ENCODE data around the gene NIT1. TPM values are rescaled to one million over a fixed set of nuclear protein-coding genes. Genes with fewer than 3 reads are reported as not detected.

Gene NIT1
- total and polyA plus RNA-seq, 2 donors (not counting 3 experiments of a cell fraction or from before 2014, with no cell fraction given) = 20.3 to 26.5 TPM

GRCh38 chr1:161119092-161119903 lies 1.4 kb downstream of the NIT1 start:
- no peaks in the 10 kb centered on the region for H3K9me1 ChIP-seq (replicated peaks; ENCODE audit: control insufficient read depth, extremely low read depth, insufficient read depth, low read length)
- H3K79me2 ChIP-seq (ENCODE audit: control insufficient read depth, insufficient read depth, low read length) = peaks cover 41% of the 10 kb centered on the region
- H3K9ac ChIP-seq (replicated peaks; ENCODE audit: extremely low read depth, insufficient read depth, low read length) = peak overlapping the region; percentile 89
- peak overlapping the region; percentile 66 for H3K27ac ChIP-seq (ENCODE audit: insufficient read depth, low read depth, low read length)
- no peak overlapping the region for H2AFZ ChIP-seq (ENCODE audit: low read depth, low read length)
- no TSS peak for BruUV-seq (replicated peaks)
- ChIA-PET CTCF (interaction anchor here (1.1 to 1.9 kb wide), 3 partner anchors 13 to 263 kb away, joined by 3 to 4 read pairs (median 3); partner anchors contain the start of gene DEDD), POLR2A (no interaction called here)
- H4K20me1 ChIP-seq (replicated peaks; ENCODE audit: control insufficient read depth, extremely low read depth, insufficient read depth, low read length) = no peaks in the 10 kb centered on the region
- H3K9me3 ChIP-seq (replicated peaks; ENCODE audit: control insufficient read depth, insufficient read depth, low read length) = no peaks in the 10 kb centered on the region
- dilution Hi-C loops (cut with MboI; ENCODE audit: extremely low pct_ligation_motif_present, low sequenced_read_pairs) = no loop called here
- intact Hi-C loops (cut with micrococcal nuclease) = loop anchor here (1.0 to 5.0 kb wide), 3 partner anchors 34 to 193 kb away; partner anchors contain the start of genes SDHC, UFC1 and USP21
- no peaks in the 10 kb centered on the region for H3K27me3 ChIP-seq (ENCODE audit: control insufficient read depth in 2 of 2, insufficient read depth in 2 of 2, low read length in 2 of 2)
- FAIRE-seq (peak; percentile 56), DNase-seq (ENCODE audit: low read depth, low spot score) (peak; percentile 55)
- H3K4me1 ChIP-seq (ENCODE audit: control insufficient read depth, extremely low read depth, insufficient read depth, low read length) = peaks cover 30% of the 10 kb centered on the region
- peak overlapping the region in 1 of 3 experiments; percentile 65 for H3K4me3 ChIP-seq (replicated peaks in 1 of 3; ENCODE audit: insufficient read depth in 1 of 3, low read depth in 1 of 3, low read length in 3 of 3)
- H3K4me2 ChIP-seq (ENCODE audit: insufficient read depth, low read length) = peak overlapping the region; percentile 57
- H3K36me3 ChIP-seq (ENCODE audit: control insufficient read depth in 2 of 2, extremely low read depth in 1 of 2, insufficient read depth in 2 of 2, low read length in 2 of 2) = peaks cover 13 to 35% of the 10 kb centered on the region in 2 experiments
- TF ChIP-seq GATA2 (IDR thresholded peaks at IDR 0.05; ENCODE audit: insufficient read depth, insufficient read length, low read depth, low read length) = no peak
- TF ChIP-seq POLR2AphosphoS5 (IDR thresholded peaks at IDR 0.05; ENCODE audit: insufficient read depth, low read depth, low read length) = peak; percentile 15
- TF ChIP-seq CTCF (IDR thresholded peaks at IDR 0.05; ENCODE audit: extremely low read depth in 1 of 2, insufficient read depth in 1 of 2, low read depth in 1 of 2, low read length in 2 of 2) = peak; percentile 37 to 39

All from endothelial cell of umbilical vein (primary cell).